Endothelial cell of umbilical vein (primary cell): ENCODE data around the gene HADH. TPM values are rescaled to one million over a fixed set of nuclear protein-coding genes. Genes with fewer than 3 reads are reported as not detected.
"Not testable (repeated sequence)": the region's sequence is repeated elsewhere in the genome, so short reads cannot be mapped to it uniquely, and the experiment has no call there.

Experiments
- BruUV-seq: library from RNA; stranded (reverse); fragments of 400-500 nt; replicated peaks from 2 replicates; lab custom pipeline; 2021; lab: Mats Ljungman, UMichigan
- CTCF ChIA-PET: fragments of 300-600, 350-600 bp; sonication (Branson Sonifier 250); formaldehyde crosslinking; loops from one replicate; lab custom pipeline; 2021; ENCODE audit warnings: antibody characterized with exemption, inconsistent platforms; lab: Charles Lee
- POLR2A ChIA-PET: fragments of 300-600, 350-600 bp; sonication (Branson Sonifier 250); formaldehyde crosslinking; loops from one replicate; lab custom pipeline; 2021; ENCODE audit warnings: antibody characterized with exemption, inconsistent platforms; lab: Charles Lee
- DNase-seq: peaks from one replicate; pipeline ENCODE4 v3.0.0-alpha.2; 2011; ENCODE audit warnings: low read depth, low spot score
- FAIRE-seq: peaks from 2 replicates; lab custom pipeline; 2011; peaks lifted over from hg19 to GRCh38; lab: Jason Lieb, UNC
- H2AFZ ChIP-seq: 2 replicates; pipeline ENCODE4 v1.6.0; 2012; ENCODE audit warnings: low read depth, low read length, control low read depth, inconsistent platforms
- H3K27ac ChIP-seq: 2 replicates; pipeline ENCODE4 v1.5.1; 2011; ENCODE audit warnings: low read depth, mild to moderate bottlenecking, control low read depth, low read length, moderate library complexity; ENCODE audit not compliant: insufficient read depth
- H3K27me3 ChIP-seq, 2 experiments: 2 replicates each; pipeline versions ENCODE4 v1.6.0 to v1.6.1; 2011; ENCODE audit warnings: low read length in 2 of 2, mixed read lengths in 1 of 2; ENCODE audit not compliant: control insufficient read depth in 2 of 2, insufficient read depth in 2 of 2
- H3K36me3 ChIP-seq, 2 experiments: 2 replicates in 1 of 2; 3 replicates in 1 of 2; pipeline ENCODE4 v1.5.1; 2011; ENCODE audit warnings: low read length in 2 of 2, mild to moderate bottlenecking in 1 of 2, moderate library complexity in 1 of 2; ENCODE audit not compliant: control insufficient read depth in 2 of 2, insufficient read depth in 2 of 2; ENCODE audit errors: extremely low read depth in 1 of 2
- H3K4me1 ChIP-seq: 3 replicates; pipeline ENCODE4 v1.5.1; 2011; ENCODE audit warnings: mild to moderate bottlenecking, low read length; ENCODE audit not compliant: control insufficient read depth, insufficient read depth; ENCODE audit errors: extremely low read depth
- H3K4me2 ChIP-seq: 2 replicates; pipeline ENCODE4 v1.6.1; 2011; ENCODE audit warnings: low read length, control low read depth, mixed read lengths; ENCODE audit not compliant: insufficient read depth
- H3K4me3 ChIP-seq, 3 experiments: fragments of 200-600 bp in 1 of 3; sonication (generic), shearing (Covaris generic) in 1 of 3; replicated peaks in 1 of 3; 2 replicates each; pipeline ENCODE4 v1.5.1; 2011 to 2016; ENCODE audit warnings: control low read depth in 3 of 3, low read length in 3 of 3, mild to moderate bottlenecking in 2 of 3, inconsistent platforms in 1 of 3, low read depth in 1 of 3, moderate library complexity in 1 of 3; ENCODE audit not compliant: insufficient read depth in 1 of 3
- H3K79me2 ChIP-seq: 2 replicates; pipeline ENCODE4 v1.6.0; 2012; ENCODE audit warnings: low read length, inconsistent platforms; ENCODE audit not compliant: control insufficient read depth, insufficient read depth
- H3K9ac ChIP-seq: replicated peaks from 2 replicates; pipeline ENCODE3; 2011; ENCODE audit warnings: low read length, control low read depth; ENCODE audit not compliant: insufficient read depth; ENCODE audit errors: extremely low read depth
- H3K9me1 ChIP-seq: replicated peaks from 3 replicates; pipeline ENCODE4 v1.6.0; 2011; ENCODE audit warnings: mild to moderate bottlenecking, low read length; ENCODE audit not compliant: control insufficient read depth, insufficient read depth; ENCODE audit errors: extremely low read depth
- H3K9me3 ChIP-seq: replicated peaks from 2 replicates; pipeline ENCODE4 v1.5.1; 2012; ENCODE audit warnings: low read length, inconsistent platforms; ENCODE audit not compliant: control insufficient read depth, insufficient read depth
- H4K20me1 ChIP-seq: replicated peaks from 2 replicates; pipeline ENCODE3; 2011; ENCODE audit warnings: mild to moderate bottlenecking, low read length; ENCODE audit not compliant: control insufficient read depth, insufficient read depth; ENCODE audit errors: extremely low read depth
- EZH2 ChIP-seq: IDR thresholded peaks from 2 replicates; pipeline ENCODE4 v1.6.1; 2012; ENCODE audit warnings: borderline replicate concordance, low read depth, mild to moderate bottlenecking, moderate library complexity, low read length, inconsistent platforms; ENCODE audit not compliant: severe bottlenecking
- FOS ChIP-seq: IDR thresholded peaks from 2 replicates; pipeline ENCODE4 v1.6.1; 2011; ENCODE audit warnings: mild to moderate bottlenecking, low read length, moderate library complexity, borderline replicate concordance; ENCODE audit not compliant: insufficient read depth
- GATA2 ChIP-seq: IDR thresholded peaks from 2 replicates; pipeline ENCODE4 v1.7.0; 2011; ENCODE audit warnings: low read depth, mild to moderate bottlenecking, moderate library complexity, mixed read lengths, low read length; ENCODE audit not compliant: insufficient read length, insufficient read depth
- JUN ChIP-seq: IDR thresholded peaks from 2 replicates; pipeline ENCODE4 v1.6.1; 2011; ENCODE audit warnings: borderline replicate concordance, low read depth; ENCODE audit not compliant: insufficient read length, insufficient read depth
- MYC ChIP-seq: IDR thresholded peaks from one replicate; pipeline ENCODE4 v1.6.1; 2011; ENCODE audit warnings: mild to moderate bottlenecking, low read depth, low read length
- POLR2A ChIP-seq: IDR thresholded peaks from 2 replicates; pipeline ENCODE4 v1.6.1; 2012; ENCODE audit warnings: low read depth, mild to moderate bottlenecking, control low read depth, low read length
- POLR2AphosphoS5 ChIP-seq: IDR thresholded peaks from 2 replicates; pipeline ENCODE4 v1.6.1; 2012; ENCODE audit warnings: low read depth, mild to moderate bottlenecking, control low read depth, low read length, moderate library complexity; ENCODE audit not compliant: insufficient read depth
- dilution Hi-C: fragments of 300-500 bp; cut with MboI; formaldehyde crosslinking; loops from one replicate; pipeline ENCODE4 v1.15.0; 2019; ENCODE audit warnings: low sequenced_read_pairs; ENCODE audit not compliant: extremely low pct_ligation_motif_present
- intact Hi-C: fragments of 100-400 bp; cut with micrococcal nuclease; formaldehyde crosslinking; loops from one replicate; pipeline ENCODE4 v1.10.0; 2022
- polyA plus RNA-seq, 4 experiments: library from polyadenylated mRNA; depleted of rRNA in 3 of 4; stranded (reverse) in 3 of 4; unstranded in 1 of 4; fragments of >200 nt; gene quantifications; 2 replicates each; pipeline versions ENCODE4 v1.2.1 to v1.2.3, GENCODE V29; 2011 to 2012; ENCODE audit warnings: missing spikeins in 1 of 4
- total RNA-seq: library from RNA; stranded (reverse); gene quantifications from 2 replicates; pipeline ENCODE4 v1.2.3, GENCODE V29; 2021
- TF ChIP-seq, protein P1 (sequence below), 2 donors: IDR thresholded peaks; 1 replicate in 1 of 2; 2 replicates in 1 of 2; pipeline ENCODE4 v1.5.1; 2011; ENCODE audit warnings: low read length in 2 of 2, mild to moderate bottlenecking in 2 of 2, moderate library complexity in 2 of 2, control low read depth in 1 of 2, inconsistent platforms in 1 of 2, low read depth in 1 of 2; ENCODE audit not compliant: insufficient read depth in 1 of 2; ENCODE audit errors: extremely low read depth in 1 of 2

HADH gene
- total and polyA plus RNA-seq, 2 donors (not counting 3 experiments of a cell fraction or from before 2014, with no cell fraction given) = 19.2 to 20.3 TPM

DNA sequence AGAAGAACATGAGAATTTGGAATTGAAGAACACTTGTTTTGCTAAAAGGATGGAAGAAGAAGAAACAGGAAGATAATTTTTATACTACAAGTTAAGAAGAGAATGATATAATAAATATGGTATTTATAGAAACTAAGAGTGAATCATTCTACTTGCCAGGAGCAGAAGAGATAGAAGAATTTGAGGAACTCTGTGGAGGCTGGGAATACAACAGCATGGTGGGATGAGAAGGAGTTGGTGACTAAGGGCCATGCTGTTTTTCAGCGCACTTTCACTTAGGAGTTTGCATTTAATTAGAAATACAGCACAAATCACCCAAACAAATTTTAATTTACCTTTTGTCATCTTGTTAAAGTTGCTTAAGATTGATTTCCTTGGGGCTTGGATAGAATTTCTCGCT is 20.5 kb downstream of the HADH start:
- Histone ChIP-seq H2AFZ (no peak overlapping the region), H3K27ac (no peak overlapping the region), H3K27me3 (no peaks in the 10 kb centered on the region), H3K4me1 (no peaks in the 10 kb centered on the region), H3K9me1 (no peaks in the 10 kb centered on the region), H3K9me3 (no peaks in the 10 kb centered on the region), H3K4me2 (no peak overlapping the region), H3K79me2 (no peaks in the 10 kb centered on the region), H4K20me1 (no peaks in the 10 kb centered on the region), H3K36me3 (no peaks in the 10 kb centered on the region), H3K4me3 (no peak overlapping the region), H3K9ac (no peak overlapping the region)
- no peak for FAIRE-seq
- ChIA-PET POLR2A (no interaction called here), CTCF (interaction anchor here (1.7 kb wide), 1 partner anchor 9 kb away, joined by 8 read pairs; no protein-coding TSS in a partner anchor)
- dilution Hi-C loops = no loop called here
- no TSS peak for BruUV-seq
- intact Hi-C loops = no loop called here
- TF ChIP-seq MYC (no peak), POLR2AphosphoS5 (no peak), JUN (no peak), FOS (no peak), EZH2 (no peak), GATA2 (no peak), POLR2A (no peak)
- TF ChIP-seq, protein P1, sequence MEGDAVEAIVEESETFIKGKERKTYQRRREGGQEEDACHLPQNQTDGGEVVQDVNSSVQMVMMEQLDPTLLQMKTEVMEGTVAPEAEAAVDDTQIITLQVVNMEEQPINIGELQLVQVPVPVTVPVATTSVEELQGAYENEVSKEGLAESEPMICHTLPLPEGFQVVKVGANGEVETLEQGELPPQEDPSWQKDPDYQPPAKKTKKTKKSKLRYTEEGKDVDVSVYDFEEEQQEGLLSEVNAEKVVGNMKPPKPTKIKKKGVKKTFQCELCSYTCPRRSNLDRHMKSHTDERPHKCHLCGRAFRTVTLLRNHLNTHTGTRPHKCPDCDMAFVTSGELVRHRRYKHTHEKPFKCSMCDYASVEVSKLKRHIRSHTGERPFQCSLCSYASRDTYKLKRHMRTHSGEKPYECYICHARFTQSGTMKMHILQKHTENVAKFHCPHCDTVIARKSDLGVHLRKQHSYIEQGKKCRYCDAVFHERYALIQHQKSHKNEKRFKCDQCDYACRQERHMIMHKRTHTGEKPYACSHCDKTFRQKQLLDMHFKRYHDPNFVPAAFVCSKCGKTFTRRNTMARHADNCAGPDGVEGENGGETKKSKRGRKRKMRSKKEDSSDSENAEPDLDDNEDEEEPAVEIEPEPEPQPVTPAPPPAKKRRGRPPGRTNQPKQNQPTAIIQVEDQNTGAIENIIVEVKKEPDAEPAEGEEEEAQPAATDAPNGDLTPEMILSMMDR (IDR thresholded peaks at IDR 0.05; ENCODE audit: extremely low read depth in 1 of 2, insufficient read depth in 1 of 2, low read depth in 1 of 2, low read length in 2 of 2) = no peak
- DNase-seq = no peak

GRCh38 chr4:108012382-108012781 is 22.7 kb downstream of the HADH start:
- dilution Hi-C loops, BruUV-seq, H3K4me3 ChIP-seq, intact Hi-C loops, H3K36me3 ChIP-seq, H3K4me1 ChIP-seq, POLR2A ChIA-PET, H3K4me2 ChIP-seq, H3K27me3 ChIP-seq, H2AFZ ChIP-seq, H3K27ac ChIP-seq, DNase-seq, H3K9me3 ChIP-seq, H3K9ac ChIP-seq, H3K9me1 ChIP-seq, H3K79me2 ChIP-seq, H4K20me1 ChIP-seq, FAIRE-seq: not testable (repeated sequence)
- CTCF ChIA-PET = interaction anchor here (1.1 kb wide), 1 partner anchor 553 kb away, joined by 3 read pairs; no protein-coding TSS in a partner anchor
